GM19438 (cell line): Measurements from ENCODE around the gene HEATR9.

Experiments
- ATAC-seq: cut with Tn5 transposase; IDR thresholded peaks from one replicate; pipeline ENCODE4 v1.9.1; 2021; ENCODE audit warnings: low read depth; ENCODE audit not compliant: unreplicated experiment

The HEATR9 gene

GRCh38 chr17:35867574-35867973 is 1.1 kb downstream of the HEATR9 start:
- no peak for ATAC-seq

DNA sequence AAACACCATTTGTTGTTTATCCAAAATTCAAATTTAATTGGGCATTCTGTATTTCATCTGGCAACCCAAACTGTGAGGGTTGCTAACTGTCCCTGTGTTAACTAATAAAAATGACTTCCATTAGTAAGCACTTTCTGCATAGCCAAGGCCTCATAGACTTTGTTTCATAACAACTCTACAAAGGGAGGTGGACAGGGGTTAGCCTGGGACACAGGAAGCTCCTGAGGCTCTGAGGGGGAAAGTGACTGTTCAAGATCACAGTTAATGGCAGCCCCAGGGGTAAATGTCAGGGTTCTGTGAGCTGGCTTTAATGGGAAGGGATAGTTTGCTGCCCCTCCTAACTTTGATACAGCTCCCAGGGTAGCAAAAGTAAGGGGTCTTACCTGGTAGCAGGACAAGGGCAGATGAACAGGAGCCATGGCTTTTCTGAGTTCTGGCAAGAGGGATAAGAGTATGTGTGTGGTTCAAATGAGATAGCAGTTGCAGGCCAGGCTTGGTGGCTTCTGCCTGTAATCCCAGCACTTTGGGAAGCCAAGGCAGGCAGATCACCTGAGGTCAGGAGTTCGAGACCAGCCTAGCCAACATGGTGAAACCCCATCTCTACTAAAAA is 2.2 kb downstream of the HEATR9 start:
- ATAC-seq = no peak

GRCh38 chr17:35865412-35866340 is 3.0 kb downstream of the HEATR9 start:
- ATAC-seq = no peak

DNA sequence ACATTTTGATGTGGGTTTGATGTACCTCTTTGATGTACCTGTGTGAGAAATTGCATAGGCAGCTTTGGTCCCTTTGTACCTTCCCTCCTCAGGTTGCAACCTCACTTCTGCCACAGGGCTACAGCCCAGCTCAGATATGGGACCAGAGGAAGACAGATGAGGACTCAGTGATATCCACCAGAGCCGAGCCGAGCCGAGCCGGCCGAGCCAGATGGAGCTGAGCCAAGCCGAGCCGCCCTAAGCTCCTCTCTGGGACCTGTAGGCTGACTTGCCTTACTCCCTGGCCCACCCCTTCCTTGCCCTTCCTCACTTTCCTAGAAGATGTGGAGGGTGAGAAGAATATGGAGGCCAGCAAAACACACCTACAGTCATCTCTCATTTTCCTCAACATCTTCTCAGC is 3.8 kb downstream of the HEATR9 start:
- ATAC-seq = no peak

DNA sequence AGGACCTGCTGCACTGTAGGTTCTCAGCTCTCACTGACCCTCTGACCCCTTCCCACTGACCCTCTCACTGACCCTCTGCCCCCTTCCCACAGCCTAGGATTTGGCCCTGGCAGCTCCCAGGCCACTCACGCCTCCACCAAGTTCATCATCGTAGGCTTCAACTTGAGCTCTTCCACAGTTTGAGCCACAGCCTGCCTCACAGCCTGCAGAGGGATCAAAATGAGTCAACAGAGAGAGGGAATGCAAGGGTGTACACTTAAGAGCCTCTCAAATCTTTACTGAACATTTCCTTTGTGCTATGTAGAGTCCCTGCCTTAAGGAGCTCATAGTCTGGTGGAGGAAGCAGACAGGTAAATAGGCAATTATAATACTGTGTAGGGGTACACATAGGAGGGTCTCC is 12.1 kb downstream of the HEATR9 start:
- no peak for ATAC-seq

DNA sequence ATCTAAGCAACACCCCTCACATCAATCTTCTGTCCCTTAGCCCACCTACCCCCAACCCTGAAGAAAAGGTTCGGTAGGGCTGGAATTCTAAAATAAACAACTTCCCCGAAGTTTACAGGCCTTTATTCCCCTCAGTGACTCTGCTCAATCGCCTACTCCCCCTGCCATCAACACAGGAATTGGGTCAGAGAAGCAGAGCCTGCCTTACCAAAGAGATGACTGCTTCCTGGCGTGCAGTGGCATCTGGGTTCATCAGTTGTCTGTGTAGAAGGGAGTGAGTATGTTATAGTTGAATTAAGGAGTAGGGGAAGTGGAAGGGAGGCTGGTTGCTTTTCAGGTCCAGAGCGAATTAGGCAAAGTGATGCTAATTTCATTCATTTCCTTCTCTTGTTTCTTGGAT is 12.7 kb downstream of the HEATR9 start:
- no peak for ATAC-seq

DNA sequence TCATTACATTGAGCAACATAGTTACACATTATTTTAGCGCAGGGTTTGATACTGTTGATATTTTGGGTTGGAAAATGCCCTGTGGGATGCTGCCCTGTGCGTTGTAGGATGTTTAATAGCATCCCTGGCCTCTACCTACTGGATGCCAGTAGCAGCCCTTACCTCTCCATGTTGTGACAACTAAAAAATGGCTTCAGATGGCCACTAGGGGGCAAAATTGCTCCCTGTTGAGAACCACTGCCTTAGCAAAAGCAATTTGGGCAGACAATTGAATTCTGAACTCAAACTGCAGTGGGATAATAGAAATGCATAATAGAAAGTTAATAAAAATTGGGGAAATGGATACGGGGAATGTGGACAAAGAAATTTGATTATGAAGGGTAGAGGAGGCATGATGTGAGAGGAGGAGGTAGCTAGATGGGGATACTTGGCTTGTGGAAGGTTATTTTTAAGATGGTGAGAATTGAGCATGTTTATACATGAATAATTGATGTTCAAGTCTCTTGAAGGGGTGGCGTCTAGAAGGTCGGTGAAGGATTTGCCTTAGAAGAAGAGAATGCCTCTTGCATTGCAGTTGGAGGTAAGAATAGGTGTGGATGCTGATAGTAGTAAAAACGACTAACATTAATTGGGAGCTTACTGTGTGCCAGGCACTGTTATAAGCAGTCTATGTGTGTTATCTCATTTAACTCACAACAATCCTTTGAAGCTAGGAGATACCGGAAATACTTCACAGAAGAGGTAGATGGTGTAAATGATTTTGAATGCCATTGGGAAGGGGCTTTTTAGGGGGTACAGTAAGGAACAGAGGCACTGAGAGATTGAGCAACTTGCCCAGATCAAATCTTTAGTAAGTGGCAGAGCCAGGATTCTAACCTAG is 19.0 kb downstream of the HEATR9 start:
- no peak for ATAC-seq

- ATAC-seq = no peak
Measured at GRCh38 chr17:35847633-35848373, 20.9 kb downstream of the HEATR9 start.

GRCh38 chr17:35847006-35847405 is 21.7 kb downstream of the HEATR9 start:
- ATAC-seq = no peak

DNA sequence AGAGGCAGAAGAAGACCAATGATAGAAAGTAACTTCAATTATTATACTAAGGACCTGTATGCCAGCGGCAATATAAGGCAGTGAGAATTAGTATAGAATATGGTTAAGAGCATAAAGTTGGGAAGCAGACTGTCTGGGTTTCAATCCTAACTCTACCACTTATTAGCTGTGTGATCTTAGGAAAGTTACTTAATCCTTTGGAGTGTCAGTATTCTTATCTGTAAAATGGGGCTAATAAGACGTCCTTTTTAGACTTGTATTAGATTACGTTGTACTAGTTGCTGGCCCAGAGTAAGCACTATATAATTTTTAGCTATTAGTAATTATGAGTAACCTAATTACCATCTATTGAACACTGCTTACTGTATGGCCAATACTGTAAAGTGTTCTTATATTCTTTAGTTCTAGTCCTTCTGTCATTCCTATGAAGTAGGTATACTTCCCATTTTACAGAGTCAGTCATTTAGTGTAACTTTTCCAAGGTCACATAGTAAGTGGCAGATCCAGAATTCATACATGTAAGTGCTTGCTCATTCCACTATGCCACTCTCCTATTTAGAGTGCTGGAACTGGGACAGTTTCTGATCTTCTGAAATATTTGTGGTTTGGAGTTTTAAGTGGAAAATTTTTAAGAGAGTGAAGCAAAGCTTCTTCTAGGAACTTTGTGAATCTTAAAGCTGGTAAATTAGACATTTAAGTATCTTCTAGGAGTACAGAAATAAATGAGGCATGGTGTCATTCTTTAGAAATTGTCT is 22.5 kb downstream of the HEATR9 start:
- no peak for ATAC-seq

GRCh38 chr17:35844547-35844946 is 24.1 kb downstream of the HEATR9 start:
- no peak for ATAC-seq

DNA sequence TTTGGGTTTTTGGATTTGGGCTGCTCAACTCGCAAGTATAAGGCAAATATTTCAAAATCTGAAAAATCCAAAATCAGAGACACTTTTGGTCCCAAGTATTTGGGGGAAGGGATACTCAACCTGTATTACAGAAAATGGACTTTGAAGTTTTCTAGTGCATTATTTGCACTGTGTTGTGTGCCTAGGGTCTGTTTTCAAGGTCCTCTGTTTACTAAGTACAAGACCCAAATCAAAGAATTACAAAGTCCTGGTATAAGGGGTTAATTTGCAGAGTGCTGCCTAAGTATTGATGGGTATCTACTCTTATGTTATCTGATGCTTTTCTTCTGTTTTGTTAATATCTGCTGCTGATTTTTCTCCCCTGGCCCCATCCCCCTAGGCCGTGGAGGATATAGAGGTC is 25.0 kb downstream of the HEATR9 start:
- ATAC-seq = no peak

- ATAC-seq = no peak
Measured at GRCh38 chr17:35842239-35842638, 26.5 kb downstream of the HEATR9 start.

DNA sequence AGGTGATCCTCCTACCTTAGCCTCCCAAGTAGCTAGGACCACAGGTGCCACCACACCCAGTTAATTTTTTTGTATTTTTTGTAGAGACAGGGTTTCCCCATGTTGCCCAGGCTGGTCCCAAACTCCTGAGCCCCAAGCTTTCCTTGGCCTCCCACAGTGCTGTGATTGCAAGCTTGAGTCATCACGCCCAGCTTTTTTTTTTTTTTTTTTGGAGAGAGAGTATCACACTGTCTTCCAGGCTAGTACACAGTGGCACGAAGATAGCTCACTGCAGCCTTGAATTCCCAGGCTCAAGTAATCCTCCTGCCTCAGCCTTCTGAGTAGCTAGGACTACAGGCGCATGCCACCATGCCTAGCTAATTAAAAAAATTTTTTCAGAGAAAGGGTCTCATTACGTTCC is 27.2 kb downstream of the HEATR9 start:
- ATAC-seq = no peak

DNA sequence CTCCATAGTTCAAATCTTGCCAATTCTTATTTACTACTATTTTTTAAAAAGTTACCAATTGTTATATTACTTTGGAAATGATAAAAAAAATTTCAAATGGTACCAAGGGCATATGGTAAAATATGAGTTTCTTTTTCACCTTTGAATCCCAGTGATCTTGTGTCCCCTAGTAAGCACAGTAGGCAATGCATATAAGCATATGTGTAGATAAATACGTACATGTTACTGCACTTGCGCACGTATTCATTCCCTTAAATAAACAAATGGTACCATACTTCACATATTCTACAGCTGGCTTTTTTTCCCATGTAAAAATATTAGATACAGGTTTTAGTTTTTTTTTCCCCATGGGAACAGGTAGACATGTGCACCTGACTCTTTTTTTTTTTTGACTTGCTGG is 27.6 kb downstream of the HEATR9 start:
- no peak for ATAC-seq

GRCh38 chr17:35825206-35825605 is 43.5 kb downstream of the HEATR9 start:
- no peak for ATAC-seq

- ATAC-seq = no peak
Measured at GRCh38 chr17:35821308-35821707, 47.4 kb downstream of the HEATR9 start.

GRCh38 chr17:35819455-35819854 is 49.2 kb downstream of the HEATR9 start:
- no peak for ATAC-seq

GRCh38 chr17:35817196-35817595 is 51.5 kb downstream of the HEATR9 start:
- no peak for ATAC-seq

- no peak for ATAC-seq
Measured at GRCh38 chr17:35816723-35817122, 52.0 kb downstream of the HEATR9 start.
